Purkinje cell (primary cell): ENCODE data around the gene ARV1. TPM values are rescaled to one million over a fixed set of nuclear protein-coding genes. Genes with fewer than 3 reads are reported as not detected.

Experiments
- polyA plus RNA-seq: library from polyadenylated mRNA; unstranded; fragments of >200 nt; fragmentation: Nextera tagmentation; gene quantifications from 2 replicates; pipeline ENCODE4 v1.2.1, GENCODE V29; 2014

Gene ARV1
- polyA plus RNA-seq = 114 and 123 TPM in 2 replicates

DNA sequence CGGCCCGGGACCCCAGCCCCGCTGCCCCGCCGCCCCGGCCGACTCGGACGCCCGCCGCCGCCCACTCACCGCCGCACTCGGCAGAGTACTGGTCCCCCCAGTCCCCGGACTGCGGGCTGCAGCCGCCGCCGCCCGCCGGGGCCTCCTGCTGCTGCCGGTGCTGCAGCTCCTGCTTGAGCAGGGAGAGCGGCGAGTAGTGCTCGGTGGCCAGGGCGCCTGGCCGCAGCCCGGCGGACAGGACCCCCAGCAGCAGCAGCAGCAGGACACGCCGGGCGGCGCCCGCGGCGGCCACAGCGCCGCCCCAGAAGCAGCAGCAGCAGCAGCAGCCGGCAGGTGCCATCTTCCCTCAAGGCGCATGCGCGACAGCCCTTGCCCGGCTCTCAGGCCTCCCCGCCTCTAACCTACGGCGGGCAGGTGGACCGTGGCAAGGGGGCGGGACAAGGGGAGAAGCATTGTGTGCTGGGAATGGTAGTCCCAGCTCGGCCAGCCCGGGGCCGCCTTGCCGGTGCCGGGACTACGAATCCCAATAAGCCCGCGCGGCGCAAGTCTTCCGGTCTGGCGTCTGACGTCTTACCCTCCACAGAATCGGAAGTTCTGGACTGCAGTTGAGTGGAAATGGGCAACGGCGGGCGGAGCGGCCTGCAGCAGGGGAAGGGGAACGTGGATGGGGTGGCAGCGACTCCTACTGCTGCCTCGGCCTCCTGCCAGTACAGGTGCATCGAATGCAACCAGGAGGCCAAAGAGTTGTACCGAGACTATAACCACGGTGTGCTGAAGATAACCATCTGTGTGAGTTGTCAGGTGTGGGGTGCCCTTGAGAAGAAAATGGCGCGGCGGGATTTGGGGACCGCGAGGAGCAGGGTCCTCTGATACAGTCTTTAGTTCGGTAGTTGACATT is at the start of gene ARV1, which contains the start of gene TTC13:
TSS of gene ARV1 (plus strand) at position 604 of the 898 bp plus-strand sequence. CDS start at position 616, 12 bp downstream.
TSS of gene TTC13 (minus strand) at position 371 of the 898 bp plus-strand sequence. CDS start at position 340, 31 bp downstream.

DNA sequence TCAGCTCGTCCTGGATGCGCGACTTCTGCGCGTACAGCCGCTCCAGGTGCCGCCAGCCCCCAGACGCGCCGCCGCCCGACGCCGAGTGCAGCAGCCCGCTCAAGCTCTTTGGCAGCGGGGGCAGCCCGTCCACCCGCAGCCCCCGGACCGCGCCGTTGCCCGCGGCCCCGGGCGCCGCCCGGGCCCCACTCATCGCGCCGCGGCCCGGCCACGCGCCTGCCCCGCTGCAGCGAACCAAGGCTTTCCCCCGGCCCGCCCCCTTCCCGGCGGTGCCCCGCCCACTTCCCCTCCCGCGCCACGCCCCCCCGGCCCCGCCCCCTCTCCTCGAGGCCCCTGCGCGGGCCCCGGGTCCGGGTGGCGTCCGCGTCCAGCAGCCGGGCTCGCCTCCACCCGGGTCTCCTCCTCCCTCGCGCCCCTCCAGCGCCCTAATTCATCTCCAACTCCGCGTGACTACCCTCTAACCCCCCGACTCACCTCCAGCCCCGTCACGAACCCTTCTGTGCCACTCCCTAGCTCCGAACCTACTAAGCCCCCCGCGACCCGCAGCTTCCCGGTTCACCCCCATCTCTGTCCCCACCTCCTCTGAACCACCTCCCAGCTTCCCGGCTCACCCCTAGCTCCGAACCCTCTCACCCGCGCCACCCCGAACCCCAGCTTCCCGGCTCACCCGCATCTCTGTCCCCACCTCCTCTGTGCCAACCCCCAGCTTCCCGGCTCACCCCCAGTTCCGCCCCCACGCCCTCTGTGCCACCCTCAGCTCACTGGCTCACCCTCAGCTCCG is 61.3 kb downstream of the ARV1 start, which contains the start of gene FAM89A:
TSS of gene FAM89A (minus strand) at position 236 of the 781 bp plus-strand sequence. CDS start at position 193, 43 bp downstream.

Other genes starting within 250 kb of the ARV1 start
- 0.09 TPM in 1 of 2 replicates, not detected in the other for gene CAPN9, start 231.7 kb upstream of the ARV1 start, polyA plus RNA-seq
- gene C1orf198, start 110.6 kb upstream of the ARV1 start, polyA plus RNA-seq = 13.3 and 18.8 TPM in 2 replicates
- 8.3 and 9.9 TPM in 2 replicates for gene TTC13, start 233 bp upstream of the ARV1 start, polyA plus RNA-seq
- 2.5 and 3.6 TPM in 2 replicates for gene FAM89A, start 61.2 kb downstream of the ARV1 start, polyA plus RNA-seq
- gene TRIM67, start 183.0 kb downstream of the ARV1 start, polyA plus RNA-seq = 0.95 and 1.3 TPM in 2 replicates